IPS DF 4.7 (cell line): ENCODE measurements around the gene TP53RK.

Source experiments
- DNase-seq: peaks from one replicate; pipeline ENCODE4 v3.0.0-alpha.2; 2013; ENCODE audit warnings: low spot score; ENCODE audit errors: extremely low read depth

Gene TP53RK

DNA sequence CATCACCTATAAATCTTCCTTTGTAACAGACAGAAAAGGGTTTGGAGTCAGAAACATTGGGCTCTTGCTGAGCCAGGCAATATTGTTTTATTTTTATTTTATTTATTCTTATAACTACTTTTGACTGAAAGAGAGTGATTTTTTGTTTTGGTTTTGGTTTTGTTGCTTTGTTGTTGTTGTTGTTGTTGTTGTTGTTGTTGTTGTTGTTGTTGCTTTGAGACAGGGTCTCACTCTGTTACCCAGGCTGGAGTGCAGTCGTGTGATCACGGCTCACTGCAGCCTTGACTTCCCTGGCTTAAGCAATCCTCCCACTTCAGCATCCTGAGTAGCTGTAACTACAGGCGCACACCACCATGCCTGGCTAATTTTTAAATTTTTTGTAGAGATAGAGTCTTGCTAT is 22.9 kb downstream of the TP53RK start:
- no peak for DNase-seq

DNA sequence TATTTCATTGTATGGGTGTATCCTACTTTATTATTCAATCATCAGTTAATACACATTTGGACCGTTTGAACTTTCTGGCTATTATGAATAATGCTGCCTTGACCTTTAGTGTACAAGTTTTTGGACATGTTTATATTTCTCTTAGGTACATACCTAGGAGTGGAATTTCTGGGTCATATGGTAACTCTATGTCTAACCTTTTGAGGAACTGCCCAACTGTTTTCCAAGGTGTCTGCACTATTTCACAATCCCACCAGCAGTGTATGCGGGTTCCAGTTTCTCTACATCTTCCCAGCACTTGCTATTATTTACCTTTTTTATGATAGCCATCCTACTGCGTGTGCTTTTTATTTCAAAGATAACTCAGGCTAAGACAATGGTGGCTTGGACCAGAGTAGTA is 23.6 kb downstream of the TP53RK start:
- no peak for DNase-seq

DNA sequence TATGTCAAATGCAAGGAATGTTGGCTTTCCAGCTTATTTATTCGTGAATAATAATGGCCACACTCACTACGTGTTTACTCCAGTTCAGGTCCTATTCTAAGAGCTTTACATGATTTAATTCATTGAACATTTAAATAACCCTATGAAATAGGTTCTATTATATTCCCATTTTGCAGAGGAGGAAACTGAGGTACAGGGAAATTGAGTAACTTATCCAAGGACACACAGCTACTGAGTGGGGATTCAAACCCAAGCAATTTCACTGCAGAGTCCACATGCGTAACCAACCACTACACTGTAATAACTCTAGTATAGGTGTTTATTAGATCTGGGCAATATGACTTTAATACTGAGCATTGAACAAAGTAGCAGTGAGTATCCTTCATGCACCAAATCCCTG is 25.7 kb downstream of the TP53RK start:
- no peak for DNase-seq

DNA sequence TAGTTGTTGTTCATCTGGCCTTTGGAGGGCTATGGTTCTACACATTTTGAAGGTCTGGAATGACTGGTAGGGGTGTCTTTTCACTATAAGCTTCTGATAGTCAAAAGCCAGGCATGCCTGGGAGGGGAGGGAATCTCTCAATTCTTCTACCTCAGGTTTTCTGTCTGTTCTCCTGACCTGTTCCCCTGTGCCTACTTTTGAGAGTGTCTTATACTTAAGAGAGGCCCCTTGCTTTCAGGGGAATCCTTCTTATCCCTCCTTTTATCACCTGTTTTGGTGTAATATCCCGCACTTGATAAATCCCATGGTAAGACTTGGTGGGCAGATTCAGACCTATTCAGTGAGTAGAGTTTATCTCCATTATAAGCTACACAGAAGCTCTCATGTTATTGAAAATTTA is 27.6 kb downstream of the TP53RK start:
- DNase-seq: no peak

DNA sequence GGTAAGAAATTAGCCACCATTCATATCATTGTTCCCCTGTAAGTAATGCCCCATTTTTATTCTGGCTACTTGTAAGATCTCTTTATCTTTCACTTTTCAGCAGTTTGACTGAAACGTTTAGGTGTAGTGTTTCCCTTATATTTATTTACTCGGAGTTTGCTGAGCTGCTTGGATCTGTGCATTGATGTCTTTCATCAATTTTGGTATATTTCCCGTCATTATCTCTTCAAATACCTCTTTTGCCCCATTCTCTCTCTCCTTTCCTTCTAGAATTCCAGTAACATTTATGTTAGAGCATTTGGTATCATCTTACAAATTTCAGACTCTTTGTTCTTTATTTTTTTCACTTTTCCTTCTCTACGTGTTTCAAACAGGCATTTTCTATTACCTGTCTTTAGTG is 28.8 kb downstream of the TP53RK start:
- no peak for DNase-seq

DNA sequence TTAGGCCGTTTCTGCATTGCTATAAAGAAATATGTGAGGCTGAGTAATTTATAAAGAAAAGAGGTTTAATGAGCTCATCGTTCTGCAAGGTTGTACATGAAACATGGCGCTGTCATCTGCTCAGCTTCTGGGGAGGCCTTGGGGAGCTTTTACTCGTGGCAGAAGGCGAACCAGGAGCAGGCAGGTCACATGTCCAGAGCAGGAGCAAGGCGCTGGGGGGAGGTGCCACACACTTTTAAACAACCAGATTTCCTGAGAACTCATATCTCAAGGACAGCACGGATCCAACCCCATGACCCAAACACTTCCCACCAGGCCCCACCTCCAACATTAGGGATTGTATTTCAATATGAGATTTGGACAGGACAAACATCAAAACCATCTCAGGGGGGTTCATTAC is 31.6 kb downstream of the TP53RK start:
- DNase-seq: no peak

DNA sequence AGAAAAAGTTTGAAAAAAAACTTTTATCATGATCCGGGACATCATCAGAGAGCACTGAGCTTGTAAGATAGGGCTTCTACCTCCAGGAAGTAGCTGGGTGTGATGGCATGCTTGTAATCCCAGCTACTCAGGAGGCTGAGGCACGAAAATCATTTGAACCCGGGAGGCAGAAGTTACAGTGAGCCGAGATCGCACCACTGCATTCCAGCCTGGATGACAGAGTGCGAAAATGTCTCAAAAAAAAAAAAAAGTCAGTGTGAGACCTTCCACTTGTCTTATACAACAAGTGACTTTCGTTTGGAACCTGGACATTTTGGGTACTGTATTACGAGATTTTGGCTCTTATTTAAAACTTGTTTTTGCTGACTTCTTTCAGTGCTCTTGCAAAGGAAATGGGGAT is 32.1 kb downstream of the TP53RK start:
- no peak for DNase-seq

DNA sequence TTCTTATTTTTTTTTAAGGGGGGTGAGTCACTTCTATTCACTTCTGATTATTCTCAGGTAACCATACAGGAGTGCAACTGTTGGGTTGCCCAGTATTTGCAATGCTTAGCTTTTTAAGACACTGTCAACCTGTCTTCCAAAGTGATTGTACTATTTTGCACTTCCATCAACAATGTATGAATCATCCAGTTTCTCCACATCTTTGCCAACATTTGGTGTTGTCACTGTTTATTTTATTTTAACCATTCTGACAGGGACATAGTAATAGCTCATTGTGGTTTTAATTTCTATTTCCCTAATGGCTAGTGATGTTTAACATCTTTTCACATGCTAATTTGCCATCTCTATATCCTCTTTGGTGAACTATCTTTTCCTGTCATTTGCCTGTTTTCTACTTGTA is 36.5 kb downstream of the TP53RK start:
- DNase-seq: no peak

DNA sequence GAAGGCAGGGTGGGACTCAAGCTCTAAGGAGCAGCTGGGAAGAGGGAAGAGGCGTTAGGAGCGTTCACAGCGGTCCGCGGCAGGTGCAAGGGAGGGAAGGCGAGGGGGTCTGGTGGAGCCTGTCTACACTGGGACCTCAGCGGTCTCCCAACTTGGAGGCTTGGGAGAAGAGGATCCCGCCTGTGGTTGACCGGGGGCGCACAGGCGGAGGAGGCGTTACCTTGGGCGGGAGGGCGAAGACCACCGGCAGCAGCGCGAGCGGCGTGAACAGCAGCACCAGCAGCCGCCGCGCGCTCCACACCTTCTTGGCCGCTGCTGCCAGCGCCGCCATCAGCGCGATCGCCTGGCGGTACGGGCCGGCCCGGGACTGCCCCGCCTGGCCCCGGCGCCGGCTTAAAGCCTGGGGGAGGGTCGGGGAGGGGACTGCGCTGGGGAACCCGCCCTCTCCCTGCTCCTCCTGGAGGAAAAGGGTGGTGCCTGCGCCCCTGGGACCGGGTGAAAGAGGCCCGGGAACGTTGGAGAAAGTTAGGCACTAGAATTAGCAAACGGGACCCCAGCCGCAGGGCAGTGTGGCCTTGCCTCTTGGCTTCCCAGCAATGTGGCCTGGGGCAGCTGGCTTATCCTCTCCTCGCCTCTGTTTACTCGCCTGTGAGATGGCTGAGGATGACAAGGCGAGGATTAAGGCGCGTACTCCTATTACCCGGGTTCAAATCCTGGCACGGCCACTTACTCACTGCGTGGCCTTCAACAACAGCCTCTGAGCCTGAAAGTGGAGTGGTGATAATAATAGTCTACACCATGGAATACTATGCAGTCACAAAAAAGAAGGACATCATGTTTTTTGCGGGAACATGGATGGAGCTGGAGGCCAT is 37.9 kb downstream of the TP53RK start, which contains the start of gene SLC13A3:
Gene SLC13A3 (minus strand): TSS at position 369 of the 872 bp plus-strand sequence. CDS start 38 bp downstream, at position 331.
- no peak for DNase-seq

DNA sequence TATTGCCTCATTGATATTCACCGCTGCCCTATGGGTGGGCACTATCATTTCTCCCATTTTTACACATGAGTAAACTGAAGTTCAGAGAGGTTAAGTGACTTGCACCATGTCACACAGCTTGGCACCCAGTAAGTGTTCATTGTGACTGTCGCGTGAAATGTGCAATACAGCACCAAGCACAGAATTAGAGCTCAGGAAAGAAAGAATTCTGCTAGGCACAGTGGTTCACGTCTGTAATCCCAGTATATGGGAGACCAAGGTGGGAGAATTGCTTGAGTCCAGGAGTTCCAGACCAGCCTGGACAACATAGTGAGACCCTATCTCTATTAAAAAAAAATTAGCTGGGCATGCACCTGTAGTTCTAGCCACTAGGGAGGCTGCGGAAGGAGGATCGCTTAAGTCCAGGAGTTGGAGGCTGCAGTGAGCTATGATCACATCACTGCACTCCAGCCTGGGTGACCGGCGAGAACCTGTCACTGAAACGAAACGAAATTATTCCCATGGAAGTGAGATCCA is 38.6 kb downstream of the TP53RK start:
- no peak for DNase-seq

DNA sequence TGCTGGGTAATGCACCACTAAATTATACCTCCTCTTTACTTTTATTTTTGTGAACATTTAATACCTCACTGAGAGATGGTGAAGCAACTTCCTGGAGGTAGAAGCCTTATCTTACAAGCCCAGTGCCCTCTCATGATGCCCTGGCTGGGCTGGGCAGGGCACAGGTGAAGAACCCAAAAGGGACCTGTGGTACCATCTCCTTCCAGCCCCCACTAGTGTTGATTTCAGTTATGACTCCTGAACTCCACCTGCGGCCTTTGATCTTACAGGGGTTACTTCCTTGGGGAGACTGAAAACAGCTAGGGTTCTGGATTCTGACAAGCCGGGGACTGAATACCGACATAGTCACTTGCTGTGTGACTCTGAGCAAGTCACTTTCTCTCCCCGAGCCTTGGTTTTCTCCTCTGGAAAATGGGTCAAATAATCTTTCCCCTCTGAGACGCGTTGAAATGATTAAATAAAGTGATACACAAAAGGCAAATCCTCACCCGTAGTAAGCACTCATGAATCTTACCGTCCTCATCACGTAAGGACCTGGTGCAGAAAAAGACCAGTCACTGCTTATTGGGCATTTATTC is 39.2 kb downstream of the TP53RK start:
- DNase-seq: no peak

DNA sequence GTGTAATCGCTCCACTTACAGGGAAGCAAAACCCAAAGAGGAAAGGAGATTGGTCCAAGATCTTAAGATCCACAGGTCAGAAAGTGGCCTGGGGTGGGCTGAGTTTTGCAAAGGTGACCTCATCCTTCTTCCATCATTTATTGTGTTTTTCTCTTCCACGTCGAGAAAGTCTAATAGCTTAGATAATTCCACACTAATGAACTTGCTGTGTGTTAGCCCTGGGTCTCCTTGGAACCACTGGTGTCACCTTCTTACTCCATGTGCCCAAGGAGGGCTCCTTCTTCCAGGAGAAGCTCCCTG is 39.6 kb downstream of the TP53RK start:
- DNase-seq: no peak

DNA sequence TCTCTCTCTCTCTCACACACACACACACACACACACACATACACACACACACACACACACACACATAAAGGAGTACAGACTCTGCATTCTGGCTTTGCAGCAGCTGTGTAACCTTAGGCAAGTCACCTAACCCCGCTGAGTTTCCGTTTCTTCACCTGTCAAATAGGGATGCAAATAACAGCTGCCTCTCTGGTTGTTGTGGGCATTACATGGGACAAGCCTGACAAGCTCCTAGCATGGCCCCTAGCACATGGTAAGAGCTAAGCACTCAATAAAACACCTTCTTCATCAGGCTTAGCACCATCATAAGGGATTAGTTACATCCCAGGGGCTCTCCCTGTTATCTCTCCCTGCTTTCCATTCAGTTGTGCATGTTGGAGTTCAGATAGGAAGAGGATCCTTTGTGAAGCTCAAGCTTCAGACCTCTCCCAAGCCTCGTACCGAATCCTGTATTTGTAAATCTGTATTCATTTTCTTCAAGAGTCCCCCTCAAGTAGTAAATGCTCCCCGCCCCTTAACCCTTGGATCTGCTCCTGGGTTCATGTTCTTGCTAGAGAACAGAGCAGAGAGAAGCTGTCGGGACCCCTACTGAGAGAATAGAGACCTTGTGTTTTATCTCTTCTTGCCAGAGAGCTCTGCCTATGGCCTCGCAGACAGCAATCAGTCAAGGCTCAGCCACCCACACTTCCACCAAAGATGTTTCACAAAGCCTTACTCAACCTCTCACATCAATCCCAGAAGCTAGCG is 40.2 kb downstream of the TP53RK start:
- no peak for DNase-seq

DNA sequence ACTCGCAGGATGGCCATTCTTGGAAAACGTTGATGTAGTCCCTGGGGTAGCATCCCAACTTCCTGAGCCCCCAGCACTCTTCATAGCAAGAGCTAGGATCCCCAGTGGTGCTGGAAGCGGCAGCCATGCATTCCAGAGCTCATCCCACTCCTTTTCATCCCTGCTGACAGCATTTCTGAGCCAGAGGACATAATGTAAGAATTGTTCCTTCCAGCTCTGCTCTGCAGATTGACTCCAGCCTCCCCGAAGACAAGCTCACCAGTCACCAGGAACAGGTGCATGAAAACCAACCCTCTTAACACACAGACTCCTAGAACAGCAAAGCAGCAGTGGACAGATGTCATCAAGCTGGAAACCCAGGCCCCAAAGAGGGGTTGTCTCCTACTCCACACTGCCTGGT is 41.8 kb downstream of the TP53RK start:
- DNase-seq: no peak

DNA sequence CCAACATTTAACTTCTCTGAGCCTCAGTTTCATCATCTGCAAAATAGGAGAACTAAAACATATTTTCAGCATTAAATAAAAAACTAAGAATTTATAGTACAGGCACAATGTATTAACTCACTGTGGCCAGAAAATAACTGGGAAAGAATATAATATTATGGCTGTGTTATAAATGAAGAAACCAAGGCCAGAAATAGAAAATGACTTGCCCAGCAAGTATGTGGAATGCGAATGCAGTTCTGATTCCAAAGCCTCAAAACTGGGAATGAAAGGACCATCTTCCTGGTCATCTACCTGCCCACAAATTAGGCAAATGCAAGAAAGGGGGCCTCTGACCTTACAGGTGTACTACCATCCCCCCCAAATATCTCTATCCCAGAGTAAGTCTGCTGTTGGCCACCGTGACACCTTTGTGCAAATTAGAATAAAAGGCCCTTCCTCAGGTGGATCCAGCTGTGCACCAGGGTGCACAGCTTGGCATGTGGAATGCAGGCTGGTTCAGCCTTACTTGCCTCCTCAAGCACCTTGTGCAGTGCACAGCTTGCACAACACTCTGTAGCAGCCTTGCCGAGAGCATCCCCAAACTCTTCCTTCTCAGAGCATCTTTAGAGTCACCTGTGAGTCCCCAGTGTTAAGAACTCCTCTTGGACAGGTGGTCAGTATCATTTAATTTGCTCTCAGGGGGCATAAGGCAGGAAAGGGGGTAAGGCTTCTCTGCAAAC is 42.4 kb downstream of the TP53RK start:
- no peak for DNase-seq

DNA sequence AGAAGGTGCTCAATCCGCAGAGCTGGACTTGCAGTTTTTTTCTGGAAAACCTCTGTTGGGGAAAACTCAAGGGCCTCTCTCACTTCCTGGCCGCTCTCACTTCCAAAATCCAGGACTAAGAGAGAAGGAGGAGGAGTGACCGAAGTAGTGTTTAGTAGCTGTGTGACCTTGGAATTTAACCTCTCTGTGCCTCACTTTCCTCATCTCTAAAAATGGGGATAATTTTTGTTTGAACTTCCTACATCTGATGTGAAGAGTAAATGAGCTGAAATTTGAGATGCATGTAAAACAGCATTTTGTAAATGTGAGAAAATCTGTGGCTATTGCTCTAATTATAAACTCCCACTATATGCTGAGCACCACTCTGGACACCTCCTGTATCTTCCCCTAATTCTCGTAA is 43.1 kb downstream of the TP53RK start:
- no peak for DNase-seq

DNA sequence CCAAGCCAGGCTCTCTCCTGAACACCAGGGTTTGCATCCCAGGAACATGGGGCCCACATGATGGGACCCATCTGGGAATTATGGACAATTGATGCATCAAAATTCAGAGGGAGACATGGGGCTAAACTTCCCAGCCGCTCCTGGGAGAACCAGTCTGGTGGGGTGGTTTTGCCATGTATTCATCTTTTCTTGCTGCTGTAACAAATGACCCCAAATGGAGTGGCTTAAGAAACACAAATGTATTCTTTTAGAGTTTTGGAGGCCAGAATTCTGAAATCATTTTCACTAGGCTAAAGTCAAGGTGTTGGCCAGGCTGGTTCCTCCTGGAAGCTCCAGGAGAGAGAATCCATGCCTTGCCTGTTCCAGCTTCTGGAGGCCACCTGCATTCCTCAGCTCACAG is 44.5 kb downstream of the TP53RK start:
- DNase-seq: no peak

DNA sequence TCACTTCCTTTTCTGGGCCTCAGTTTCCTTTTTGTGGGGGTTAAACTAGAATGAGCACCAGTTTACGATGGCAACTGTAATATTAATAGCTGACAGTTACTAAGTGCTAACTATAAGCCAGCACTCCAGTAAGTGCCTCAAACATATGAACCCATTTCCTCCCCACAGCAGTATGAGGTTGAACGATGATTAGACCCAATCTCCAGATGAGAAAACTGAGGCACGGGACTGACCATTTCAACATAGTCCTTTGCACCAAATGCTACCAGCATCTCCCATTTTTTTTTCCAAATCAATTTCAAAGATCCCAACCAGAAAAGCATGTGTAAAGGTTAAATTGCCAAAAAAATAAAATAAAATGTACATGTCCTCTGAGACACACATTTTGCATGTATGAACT is 45.1 kb downstream of the TP53RK start:
- DNase-seq: no peak

DNA sequence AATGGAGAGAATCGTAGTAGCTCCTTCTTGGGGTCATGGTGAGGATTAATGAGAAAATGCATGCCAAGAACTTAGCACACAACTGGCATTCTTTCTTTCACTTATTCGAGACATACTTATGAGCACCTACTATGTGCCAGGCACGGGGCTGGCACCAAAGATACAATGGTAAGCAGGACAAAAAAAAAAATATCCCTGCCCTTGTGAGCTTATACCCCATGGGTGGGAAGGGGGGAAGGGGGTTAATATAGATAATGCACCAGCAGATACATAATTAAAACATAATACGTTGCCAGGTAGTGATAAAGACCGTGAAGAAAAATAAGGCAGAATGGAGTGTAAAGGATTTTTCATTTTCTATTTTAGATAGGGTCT is 46.3 kb downstream of the TP53RK start:
- no peak for DNase-seq

DNA sequence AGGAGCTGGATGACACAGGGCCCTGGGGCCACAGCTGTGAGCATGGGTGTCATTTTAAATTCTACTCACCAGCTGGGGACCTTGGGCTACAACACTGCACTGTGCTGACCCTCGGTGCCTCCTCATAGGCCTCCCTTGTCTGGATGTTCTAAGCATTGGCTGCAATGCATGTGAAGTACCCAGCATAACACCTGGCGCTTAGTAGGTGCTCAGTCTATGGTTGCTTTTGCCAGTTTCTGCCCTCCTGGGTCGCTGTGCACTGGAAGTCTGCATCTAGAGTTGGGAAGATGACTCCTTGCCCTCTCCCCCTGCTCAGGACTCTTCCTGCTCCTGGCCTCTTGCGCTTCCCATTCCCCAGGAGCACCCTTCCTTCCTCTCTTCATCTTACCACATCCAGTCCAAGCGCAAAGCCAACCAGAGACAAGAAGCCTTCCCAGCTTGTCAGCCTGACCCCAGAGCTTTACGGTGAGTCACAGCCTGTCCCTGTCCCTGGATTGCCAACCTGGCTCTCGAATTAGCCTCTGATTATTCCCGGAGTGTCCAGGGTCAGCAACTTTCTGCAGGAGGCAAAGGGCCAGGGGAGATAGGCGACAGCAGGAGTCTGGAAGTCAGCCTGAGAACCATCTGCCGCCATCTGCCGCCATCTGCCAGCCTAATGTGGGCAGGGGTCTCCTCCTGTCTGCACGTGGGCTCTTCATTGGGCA is 46.8 kb downstream of the TP53RK start:
- DNase-seq: no peak

DNA sequence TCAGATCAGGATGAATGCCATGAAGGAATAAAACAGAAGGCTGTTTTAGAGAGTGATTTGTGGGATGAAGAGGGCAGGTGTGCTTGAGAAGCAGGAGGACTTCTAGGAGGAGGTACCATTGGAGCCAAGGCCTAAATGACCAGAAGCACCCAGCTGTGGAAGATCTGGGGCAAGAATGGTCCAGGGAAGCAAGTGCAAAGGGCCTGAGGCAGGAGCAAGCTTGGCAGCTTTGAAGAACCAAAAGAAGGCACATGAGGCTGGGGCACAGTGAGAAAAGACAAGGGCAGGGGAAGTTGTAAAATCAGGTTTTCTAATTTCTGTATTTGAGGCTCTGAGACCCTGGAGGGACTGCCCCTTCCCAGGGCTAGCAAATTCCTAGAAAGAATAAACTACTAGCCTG is 47.8 kb downstream of the TP53RK start:
- no peak for DNase-seq
